ENCODE results near the gene MED27.

MED27 gene

GRCh38 chr9:132040808-132041207 is 38.9 kb downstream of the MED27 start:
- no peak for DNase-seq

DNA sequence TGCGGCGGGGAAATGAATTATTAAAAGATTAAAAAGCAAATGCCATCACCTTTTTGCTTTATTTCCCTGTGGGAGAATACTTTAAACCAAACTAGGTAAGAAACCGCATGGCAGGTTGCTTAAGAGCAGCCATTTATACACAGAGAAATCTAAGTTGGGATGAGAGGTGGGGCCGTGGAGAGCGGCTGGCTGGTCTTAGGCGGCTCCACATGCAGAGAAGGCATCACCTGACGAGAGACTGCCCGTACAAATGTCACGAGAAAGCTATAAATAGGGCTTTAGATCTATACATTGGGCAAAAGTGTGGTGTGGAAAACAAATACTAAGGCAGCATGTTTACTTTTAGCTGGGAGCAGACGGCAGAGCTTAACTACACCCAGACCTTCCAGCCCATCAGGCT is 39.4 kb downstream of the MED27 start:
- DNase-seq, result peak; percentile 50

DNA sequence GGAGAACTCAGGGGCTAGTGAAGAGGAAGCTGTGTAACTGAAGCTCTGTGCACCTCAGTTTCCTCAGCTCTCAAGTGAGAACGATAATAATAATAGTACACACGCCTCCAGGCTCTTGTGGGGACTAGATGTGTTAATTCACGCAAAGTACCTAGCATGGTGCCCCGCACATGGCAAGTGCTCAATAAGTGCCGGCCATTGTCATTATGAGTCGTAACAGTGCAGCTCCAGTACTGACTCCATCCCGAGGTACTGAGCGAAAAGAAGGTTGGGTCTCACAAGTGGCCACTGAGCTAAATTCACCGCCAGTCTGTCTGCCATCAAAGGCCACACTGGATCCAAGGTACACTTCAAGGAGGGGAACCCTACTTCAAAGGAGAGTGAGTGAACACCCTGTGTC is 40.4 kb downstream of the MED27 start:
- no peak for DNase-seq

GRCh38 chr9:132037458-132037857 is 42.2 kb downstream of the MED27 start:
- DNase-seq, result no peak

- DNase-seq, result no peak
Measured at GRCh38 chr9:132036521-132036920, 43.1 kb downstream of the MED27 start.

GRCh38 chr9:132035679-132036078 is 44.0 kb downstream of the MED27 start:
- no peak for DNase-seq

DNA sequence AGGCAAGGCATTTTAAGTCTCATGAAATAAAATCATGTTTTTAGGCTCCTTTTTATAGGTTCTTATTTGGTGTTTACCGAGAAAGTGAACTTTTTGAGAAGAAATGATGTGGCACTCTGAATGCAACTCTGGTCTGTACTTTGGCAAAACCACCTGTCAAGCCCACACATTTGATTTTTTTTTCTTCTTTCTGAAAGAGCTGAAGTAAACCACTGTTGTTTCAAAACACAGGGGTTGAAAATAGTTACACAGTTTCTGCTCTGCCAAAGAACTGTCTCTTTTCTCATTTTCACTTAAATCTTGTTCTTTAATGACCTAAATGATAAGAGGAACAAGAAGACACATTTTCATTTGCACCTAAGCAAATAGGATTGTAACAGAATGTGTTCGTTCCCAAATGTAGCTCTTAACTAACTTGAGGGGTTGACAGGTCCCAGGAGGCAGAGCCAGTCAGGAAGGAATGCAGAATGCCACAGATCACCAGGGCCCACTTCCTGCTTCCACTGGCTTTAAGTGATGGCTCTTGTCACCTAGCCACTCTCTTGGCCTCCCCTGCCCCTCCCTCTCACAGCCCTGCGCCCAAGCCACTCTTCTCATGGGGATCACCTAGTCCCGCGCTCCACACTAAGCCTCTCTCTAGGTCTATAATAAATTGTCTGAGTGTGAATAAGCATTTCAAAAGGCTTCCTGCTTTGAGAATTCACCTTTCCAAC is 47.3 kb downstream of the MED27 start:
- no peak for DNase-seq

- DNase-seq, result no peak
Measured at GRCh38 chr9:132031467-132032237, 48.0 kb downstream of the MED27 start.

GRCh38 chr9:132030626-132031325 is 48.9 kb downstream of the MED27 start:
- DNase-seq, result no peak

DNA sequence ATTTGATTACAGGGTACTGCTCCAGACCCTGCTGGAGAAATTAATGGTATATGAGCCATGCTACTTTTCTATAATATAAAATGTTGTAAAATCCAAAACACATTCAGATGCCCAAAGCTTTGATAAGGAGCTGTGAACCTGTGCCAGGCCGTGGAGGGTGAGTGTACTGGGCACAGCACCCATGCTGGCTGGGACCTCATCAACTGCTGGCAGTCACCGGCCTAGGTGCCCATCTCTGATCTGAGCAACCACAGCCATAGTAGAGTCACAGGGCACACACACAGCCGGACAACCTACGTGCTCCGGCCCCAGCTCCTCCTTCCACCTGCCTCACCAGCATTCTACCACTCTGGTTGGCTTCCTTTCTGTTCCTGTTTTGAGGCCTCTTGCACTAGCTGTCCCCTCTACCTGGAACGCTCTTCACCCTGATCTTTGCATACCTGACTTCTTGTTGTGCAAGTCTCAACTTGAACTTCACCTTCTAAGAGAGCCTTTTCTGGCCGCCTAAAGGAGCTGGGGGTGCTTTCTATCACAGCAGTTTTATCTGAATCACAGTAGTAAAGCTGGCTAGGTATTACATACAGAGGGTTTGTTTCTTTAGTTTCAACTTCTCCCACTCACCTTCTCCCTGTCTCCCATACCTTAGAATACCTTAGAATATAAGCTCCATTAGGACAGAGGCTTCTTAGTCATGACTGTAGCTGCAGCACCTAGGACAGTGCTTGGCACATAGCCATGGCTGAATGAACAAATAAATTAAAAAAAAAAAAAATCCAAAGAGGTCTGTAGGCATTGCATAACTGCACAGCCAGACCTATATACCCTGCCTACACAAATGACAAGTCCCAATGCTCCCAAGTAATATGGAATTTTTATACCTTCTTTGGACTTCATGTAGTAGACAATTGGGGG is 51.7 kb downstream of the MED27 start:
- DNase-seq, result no peak

DNA sequence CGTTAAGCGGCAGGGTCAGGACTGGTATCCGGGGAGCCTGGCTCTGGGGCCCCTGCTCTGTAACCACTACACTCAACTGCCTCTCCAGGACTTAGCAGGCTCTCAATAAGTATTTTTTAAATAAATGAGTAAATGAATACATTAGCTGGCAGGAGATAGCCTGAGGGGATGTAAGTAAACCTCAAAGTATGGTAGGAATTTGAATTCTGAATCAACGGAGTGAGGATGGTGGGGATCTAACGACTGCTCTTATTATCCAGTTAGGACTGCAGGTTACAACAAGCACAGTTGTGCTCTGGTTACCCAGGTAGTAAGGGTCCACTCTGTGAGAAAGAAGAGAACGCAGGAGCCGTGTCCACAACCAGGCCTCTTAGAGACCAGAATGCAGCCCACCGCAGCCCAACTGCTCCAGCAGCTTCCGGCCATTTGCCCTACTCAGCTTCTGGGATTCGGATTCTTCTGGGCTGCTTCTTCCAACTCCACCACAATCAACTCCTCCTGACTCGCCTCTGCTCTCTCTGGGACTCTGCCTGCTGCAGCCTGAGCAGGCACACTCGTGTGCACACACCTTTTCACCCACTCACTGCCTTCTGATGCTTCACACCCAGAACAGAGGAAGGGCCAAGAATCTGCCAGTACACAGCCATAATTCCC is 52.6 kb downstream of the MED27 start:
- no peak for DNase-seq

- DNase-seq, result no peak
Measured at GRCh38 chr9:132025766-132026165, 53.9 kb downstream of the MED27 start.

GRCh38 chr9:132024589-132024988 is 55.1 kb downstream of the MED27 start:
- DNase-seq, result no peak

GRCh38 chr9:132023419-132024180 is 56.1 kb downstream of the MED27 start:
- DNase-seq, result no peak

DNA sequence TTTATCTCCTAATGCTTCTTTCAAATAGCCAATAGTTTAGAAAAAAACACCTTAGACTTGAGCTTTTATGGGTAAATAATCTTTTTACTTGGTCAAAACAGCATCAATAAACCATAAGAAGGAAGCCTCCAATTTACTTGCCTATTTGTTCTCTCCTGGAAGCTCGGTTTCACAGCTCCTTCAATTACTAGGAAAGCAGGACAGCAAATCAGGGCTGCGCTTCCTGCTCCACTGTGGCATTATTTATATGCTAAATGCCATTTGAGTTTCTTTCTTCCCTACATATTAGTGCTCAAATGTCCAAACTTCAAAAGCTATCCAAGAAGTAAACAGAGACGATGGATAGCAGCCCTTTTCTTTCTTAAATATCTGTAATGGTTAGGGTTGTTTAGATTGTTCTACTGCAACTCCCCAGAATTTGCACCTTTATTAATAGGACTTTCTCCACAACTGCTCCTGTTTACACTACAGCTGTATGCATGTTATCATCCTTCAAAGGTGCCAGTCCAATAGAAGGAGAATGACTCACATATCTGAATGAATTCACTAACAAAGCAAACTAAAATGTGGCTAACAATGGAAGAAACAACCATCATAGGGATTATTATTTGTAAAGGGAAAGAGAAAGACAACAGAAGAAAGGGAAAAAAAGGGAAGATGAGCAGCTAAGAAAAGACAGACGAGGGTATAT is 58.7 kb downstream of the MED27 start:
- no peak for DNase-seq

- DNase-seq, result peak; percentile 46
Measured at GRCh38 chr9:132020272-132020671, 59.4 kb downstream of the MED27 start.

GRCh38 chr9:132019702-132020101 is 60.0 kb downstream of the MED27 start:
- DNase-seq, result no peak

GRCh38 chr9:132018957-132019405 is 60.7 kb downstream of the MED27 start:
- DNase-seq, result no peak

- no peak for DNase-seq
Measured at GRCh38 chr9:132016456-132016855, 63.2 kb downstream of the MED27 start.

DNA sequence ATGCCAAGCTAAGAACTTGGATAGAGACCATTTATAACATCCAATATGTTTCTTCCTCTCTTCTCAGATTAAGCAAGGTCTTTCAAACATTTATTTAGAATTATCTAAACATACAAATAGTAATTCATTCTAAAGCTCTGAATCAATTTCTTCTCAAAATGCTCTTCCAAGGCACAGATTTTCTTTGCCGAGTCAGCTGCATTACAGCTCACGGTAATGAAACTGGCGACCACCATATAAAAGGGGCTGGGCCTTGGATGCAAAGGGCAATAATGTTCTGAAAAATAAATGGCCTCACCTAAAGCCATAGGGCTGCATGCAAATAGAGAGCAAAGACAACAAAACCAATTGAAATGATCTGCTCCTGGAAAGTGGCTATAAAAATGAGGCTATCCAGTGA is 63.8 kb downstream of the MED27 start:
- DNase-seq, result no peak
